Measurements from ENCODE around the gene PRF1. TPM values are rescaled to one million over a fixed set of nuclear protein-coding genes. Genes with fewer than 3 reads are reported as not detected.
A peak's percentile ranks its signal among the peaks of the same experiment; 100 is the strongest.

Gene PRF1
- total RNA-seq, 4 donors from 2014 or later: 0.87 to 6.6 (median 3.7) TPM

- H3K4me3 ChIP-seq: no peak overlapping the region
- 26 to 44% methylated on average over 10 of the region's 10 CpGs for WGBS, 2 donors
- no peaks in the 10 kb centered on the region for H3K27me3 ChIP-seq
- no peak for DNase-seq (ENCODE audit: low spot score in 2 of 2)
- H3K36me3 ChIP-seq: peaks cover 0 to 10% (median 0%) of the 10 kb centered on the region in 3 donors
- no peaks in the 10 kb centered on the region for H3K9me3 ChIP-seq
- no peak overlapping the region for H3K27ac ChIP-seq
- TF ChIP-seq EP300 (IDR thresholded peaks at IDR 0.05) (no peak), POLR2A (IDR thresholded peaks at IDR 0.05) (no peak)
- TF ChIP-seq, protein P1, sequence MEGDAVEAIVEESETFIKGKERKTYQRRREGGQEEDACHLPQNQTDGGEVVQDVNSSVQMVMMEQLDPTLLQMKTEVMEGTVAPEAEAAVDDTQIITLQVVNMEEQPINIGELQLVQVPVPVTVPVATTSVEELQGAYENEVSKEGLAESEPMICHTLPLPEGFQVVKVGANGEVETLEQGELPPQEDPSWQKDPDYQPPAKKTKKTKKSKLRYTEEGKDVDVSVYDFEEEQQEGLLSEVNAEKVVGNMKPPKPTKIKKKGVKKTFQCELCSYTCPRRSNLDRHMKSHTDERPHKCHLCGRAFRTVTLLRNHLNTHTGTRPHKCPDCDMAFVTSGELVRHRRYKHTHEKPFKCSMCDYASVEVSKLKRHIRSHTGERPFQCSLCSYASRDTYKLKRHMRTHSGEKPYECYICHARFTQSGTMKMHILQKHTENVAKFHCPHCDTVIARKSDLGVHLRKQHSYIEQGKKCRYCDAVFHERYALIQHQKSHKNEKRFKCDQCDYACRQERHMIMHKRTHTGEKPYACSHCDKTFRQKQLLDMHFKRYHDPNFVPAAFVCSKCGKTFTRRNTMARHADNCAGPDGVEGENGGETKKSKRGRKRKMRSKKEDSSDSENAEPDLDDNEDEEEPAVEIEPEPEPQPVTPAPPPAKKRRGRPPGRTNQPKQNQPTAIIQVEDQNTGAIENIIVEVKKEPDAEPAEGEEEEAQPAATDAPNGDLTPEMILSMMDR (IDR thresholded peaks at IDR 0.05): no peak
- H3K4me1 ChIP-seq: peaks cover 0 to 25% (median 0%) of the 10 kb centered on the region in 4 donors
Observed at GRCh38 chr10:70561070-70561469, 41.5 kb downstream of the PRF1 start.

- Histone ChIP-seq H3K36me3 (peaks cover 0 to 6% (median 0%) of the 10 kb centered on the region in 3 donors), H3K4me1 (peaks cover 0 to 25% (median 0%) of the 10 kb centered on the region in 4 donors), H3K27ac (no peak overlapping the region), H3K4me3 (no peak overlapping the region), H3K9me3 (no peaks in the 10 kb centered on the region), H3K27me3 (no peaks in the 10 kb centered on the region)
- no peak for DNase-seq (ENCODE audit: low spot score in 2 of 2)
- no peak for TF ChIP-seq POLR2A (IDR thresholded peaks at IDR 0.05)
- no peak for TF ChIP-seq EP300 (IDR thresholded peaks at IDR 0.05)
- TF ChIP-seq, protein P1 (IDR thresholded peaks at IDR 0.05): no peak
- WGBS, 2 donors: 85 to 86% methylated on average over 11 to 14 of the region's 14 CpGs
Observed at GRCh38 chr10:70560511-70560941, 42.0 kb downstream of the PRF1 start.

DNA sequence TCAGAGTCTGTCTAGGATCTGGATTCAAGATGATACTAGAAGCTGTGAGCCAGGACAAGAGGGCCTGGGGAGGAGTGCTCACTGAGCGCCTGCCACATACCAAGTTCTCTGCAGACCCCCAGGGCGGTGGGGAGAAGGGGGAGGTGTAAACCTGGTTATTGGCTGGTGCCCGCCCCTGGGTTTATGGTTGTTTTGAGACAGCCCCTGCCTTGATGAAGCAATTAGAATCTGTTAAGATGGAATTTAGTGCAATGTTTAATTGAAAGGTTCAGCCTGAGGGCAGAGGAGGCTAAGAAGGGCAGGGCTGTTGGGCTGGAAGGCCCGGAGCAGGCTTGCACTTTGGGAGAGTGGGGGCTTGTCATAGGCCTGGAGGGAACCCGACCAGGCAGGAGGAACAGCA is 42.7 kb downstream of the PRF1 start:
- DNase-seq (ENCODE audit: low spot score in 2 of 2): no peak
- Histone ChIP-seq H3K9me3 (no peaks in the 10 kb centered on the region), H3K27ac (no peak overlapping the region), H3K4me3 (no peak overlapping the region), H3K4me1 (peaks cover 0 to 25% (median 0%) of the 10 kb centered on the region in 4 donors), H3K36me3 (peaks cover 0 to 6% (median 0%) of the 10 kb centered on the region in 3 donors), H3K27me3 (no peaks in the 10 kb centered on the region)
- TF ChIP-seq, protein P1 (IDR thresholded peaks at IDR 0.05): no peak
- TF ChIP-seq POLR2A (IDR thresholded peaks at IDR 0.05) (no peak), EP300 (IDR thresholded peaks at IDR 0.05) (no peak)
- WGBS, 2 donors: 87 to 89% methylated on average over 5 of the region's 5 CpGs

GRCh38 chr10:70558871-70559810 is 43.4 kb downstream of the PRF1 start:
- peaks cover 0 to 25% (median 0%) of the 10 kb centered on the region in 4 donors for H3K4me1 ChIP-seq
- no peak overlapping the region for H3K27ac ChIP-seq
- H3K4me3 ChIP-seq: no peak overlapping the region
- peaks cover 0 to 2% (median 0%) of the 10 kb centered on the region in 3 donors for H3K36me3 ChIP-seq
- WGBS, 2 donors: 45 to 49% methylated on average over 20 of the region's 20 CpGs
- no peak for TF ChIP-seq EP300 (IDR thresholded peaks at IDR 0.05)
- no peak for TF ChIP-seq POLR2A (IDR thresholded peaks at IDR 0.05)
- TF ChIP-seq, protein P1 (IDR thresholded peaks at IDR 0.05): peak in 4 of 5 experiments; percentile 6 to 70 (median 48)
- peak in 1 of 2 donors; percentile 49 for DNase-seq (ENCODE audit: low spot score in 2 of 2)
- H3K27me3 ChIP-seq: no peaks in the 10 kb centered on the region
- no peaks in the 10 kb centered on the region for H3K9me3 ChIP-seq

- H3K36me3 ChIP-seq: no peaks in the 10 kb centered on the region
- 89 to 90% methylated on average over 11 of the region's 11 CpGs for WGBS, 2 donors
- no peaks in the 10 kb centered on the region for H3K27me3 ChIP-seq
- TF ChIP-seq POLR2A (IDR thresholded peaks at IDR 0.05): no peak
- TF ChIP-seq, protein P1 (IDR thresholded peaks at IDR 0.05): no peak
- TF ChIP-seq EP300 (IDR thresholded peaks at IDR 0.05): no peak
- no peaks in the 10 kb centered on the region for H3K9me3 ChIP-seq
- DNase-seq (ENCODE audit: low spot score in 2 of 2): no peak
- peaks cover 0 to 25% (median 0%) of the 10 kb centered on the region in 4 donors for H3K4me1 ChIP-seq
- no peak overlapping the region for H3K27ac ChIP-seq
- no peak overlapping the region for H3K4me3 ChIP-seq
Observed at GRCh38 chr10:70558295-70558694, 44.2 kb downstream of the PRF1 start.

All from tibial nerve (tissue), 4 donors.